ENCODE measurements around the gene SOWAHA. TPM values are rescaled to one million over a fixed set of nuclear protein-coding genes. Genes with fewer than 3 reads are reported as not detected.

Gene SOWAHA
- total RNA-seq, 1 experiment from 2014 or later: not detected

DNA sequence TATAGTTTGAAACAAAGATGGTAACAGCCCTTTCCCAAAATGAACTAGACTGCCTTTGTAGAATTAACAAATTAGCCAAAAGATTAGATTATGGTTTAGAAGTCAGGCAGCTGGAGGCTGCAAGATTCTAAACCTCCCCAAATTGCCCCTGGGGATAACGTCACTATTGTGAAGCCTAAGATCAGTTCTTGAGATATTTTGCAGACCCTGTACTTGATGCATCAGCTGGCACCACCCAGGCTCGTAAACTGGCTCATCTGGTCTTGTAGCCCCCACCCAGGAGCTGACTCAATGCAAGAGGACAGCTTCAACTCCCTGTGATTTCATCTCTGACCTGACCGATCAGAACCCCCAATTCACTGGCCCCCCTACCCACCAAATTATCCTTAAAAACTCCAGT lies 4.2 kb upstream of the SOWAHA start:
- Histone ChIP-seq H3K4me1 (ENCODE audit: control insufficient read depth, insufficient read depth, low read length) (peaks cover 4% of the 10 kb centered on the region; the same call in 1 of the 2 replicates), H3K4me3 (ENCODE audit: low read depth in 2 of 2, low read length in 2 of 2) (no peak overlapping the region), H3K27me3 (ENCODE audit: control insufficient read depth, insufficient read depth, low read length) (peaks cover 10% of the 10 kb centered on the region), H3K27ac (ENCODE audit: low read length) (no peak overlapping the region), H3K36me3 (ENCODE audit: control insufficient read depth, insufficient read depth, low read length) (no peaks in the 10 kb centered on the region), H3K9me3 (ENCODE audit: control insufficient read depth, insufficient read depth, low read depth, low read length) (no peaks in the 10 kb centered on the region)
- POLR2A ChIA-PET: no interaction called here
- ATAC-seq: no peak
- TF ChIP-seq REST (IDR thresholded peaks at IDR 0.05; ENCODE audit: insufficient read depth in 1 of 2, low read depth in 2 of 2, low read length in 1 of 2) (no peak), SIN3A (IDR thresholded peaks at IDR 0.05; ENCODE audit: borderline replicate concordance, insufficient read depth, low read depth, low read length) (no peak), POLR2AphosphoS5 (IDR thresholded peaks at IDR 0.05; ENCODE audit: low read depth, low read length) (no peak), CTCF (IDR thresholded peaks at IDR 0.05) (no peak), TCF7L2 (IDR thresholded peaks at IDR 0.05; ENCODE audit: low read depth, low read length) (no peak)
- no TSS peak for BruUV-seq (replicated peaks)
- DNase-seq (ENCODE audit: low read depth, low spot score): no peak
- in situ Hi-C loops (cut with HindIII; ENCODE audit: low pct_unique_long_range_greater_than_20kb, low sequenced_read_pairs): no loop called here
- intact Hi-C loops (cut with micrococcal nuclease; ENCODE audit: unreplicated experiment): no loop called here
- CTCF ChIA-PET: interaction anchor here (0.6 to 3.1 kb wide), 4 partner anchors 9 to 118 kb away, joined by 3 to 11 read pairs (median 4); no protein-coding TSS in a partner anchor

GRCh38 chr5:132810605-132811004 lies 2.5 kb upstream of the SOWAHA start:
- H3K4me3 ChIP-seq (ENCODE audit: low read depth in 2 of 2, low read length in 2 of 2): no peak overlapping the region
- no peak overlapping the region for H3K27ac ChIP-seq (ENCODE audit: low read length)
- no peak for ATAC-seq
- CTCF ChIA-PET: interaction anchor here (3.1 kb wide), 1 partner anchor 9 kb away, joined by 11 read pairs; no protein-coding TSS in a partner anchor
- H3K9me3 ChIP-seq (ENCODE audit: control insufficient read depth, insufficient read depth, low read depth, low read length): no peaks in the 10 kb centered on the region
- BruUV-seq (replicated peaks): no TSS peak
- H3K4me1 ChIP-seq (ENCODE audit: control insufficient read depth, insufficient read depth, low read length): peaks cover 4% of the 10 kb centered on the region; the same call in 1 of the 2 replicates
- POLR2A ChIA-PET: no interaction called here
- DNase-seq (ENCODE audit: low read depth, low spot score): no peak
- H3K27me3 ChIP-seq (ENCODE audit: control insufficient read depth, insufficient read depth, low read length): peaks cover 10% of the 10 kb centered on the region
- TF ChIP-seq SIN3A (IDR thresholded peaks at IDR 0.05; ENCODE audit: borderline replicate concordance, insufficient read depth, low read depth, low read length) (no peak), TCF7L2 (IDR thresholded peaks at IDR 0.05; ENCODE audit: low read depth, low read length) (no peak), REST (IDR thresholded peaks at IDR 0.05; ENCODE audit: insufficient read depth in 1 of 2, low read depth in 2 of 2, low read length in 1 of 2) (no peak), POLR2AphosphoS5 (IDR thresholded peaks at IDR 0.05; ENCODE audit: low read depth, low read length) (no peak), CTCF (IDR thresholded peaks at IDR 0.05) (no peak)
- in situ Hi-C loops (cut with HindIII; ENCODE audit: low pct_unique_long_range_greater_than_20kb, low sequenced_read_pairs): no loop called here
- no peaks in the 10 kb centered on the region for H3K36me3 ChIP-seq (ENCODE audit: control insufficient read depth, insufficient read depth, low read length)
- intact Hi-C loops (cut with micrococcal nuclease; ENCODE audit: unreplicated experiment): loop anchor here (10.0 kb wide), 2 partner anchors 56 to 286 kb away; no protein-coding TSS in a partner anchor

Measured in Panc1 (cell line).